Karpas-422 (cell line): ENCODE data around the gene OR1F1. TPM values are rescaled to one million over a fixed set of nuclear protein-coding genes. Genes with fewer than 3 reads are reported as not detected.

Experiments
- DNase-seq: peaks from one replicate; pipeline ENCODE4 v3.0.0-alpha.2; 2015
- H2AFZ ChIP-seq: fragments of 200-600 bp; sonication (generic); 2 replicates; pipeline ENCODE4 v1.6.1; 2014; ENCODE audit warnings: antibody characterized with exemption, low read length, mixed read lengths
- H3K27ac ChIP-seq: fragments of 200-600 bp; sonication (generic); 2 replicates; pipeline ENCODE4 v1.5.1; 2014; ENCODE audit warnings: mild to moderate bottlenecking, low read length, moderate library complexity
- H3K27me3 ChIP-seq: fragments of 200-600 bp; sonication (generic); 2 replicates; pipeline ENCODE4 v1.6.1; 2014; ENCODE audit warnings: low read length, mixed read lengths
- H3K36me3 ChIP-seq: fragments of 200-600 bp; sonication (generic); 2 replicates; pipeline ENCODE4 v1.6.1; 2014; ENCODE audit warnings: low read length, mixed read lengths; ENCODE audit not compliant: insufficient read depth
- H3K4me1 ChIP-seq: fragments of 200-600 bp; sonication (generic); 2 replicates; pipeline ENCODE4 v1.6.1; 2014; ENCODE audit warnings: mild to moderate bottlenecking, low read length, mixed read lengths
- H3K4me2 ChIP-seq: fragments of 200-600 bp; sonication (generic); 2 replicates; pipeline ENCODE4 v1.6.1; 2014; ENCODE audit warnings: low read length, low read depth, mild to moderate bottlenecking; ENCODE audit not compliant: poor library complexity, severe bottlenecking
- H3K4me3 ChIP-seq: fragments of 200-600 bp; sonication (generic); 2 replicates; pipeline ENCODE4 v1.5.1; 2014; ENCODE audit warnings: mild to moderate bottlenecking, antibody characterized with exemption, low read length, mixed read lengths
- H3K79me2 ChIP-seq: fragments of 200-600 bp; sonication (generic); 2 replicates; pipeline ENCODE4 v1.6.1; 2014; ENCODE audit warnings: mild to moderate bottlenecking, low read length, mixed read lengths
- H3K9ac ChIP-seq: fragments of 200-600 bp; sonication (generic); 2 replicates; pipeline ENCODE4 v1.6.0; 2014; ENCODE audit warnings: low read length
- H3K9me2 ChIP-seq: fragments of 200-600 bp; sonication (generic), shearing (Covaris generic); replicated peaks from 2 replicates; pipeline ENCODE4 v1.6.0; 2014; ENCODE audit warnings: mild to moderate bottlenecking, low read length, moderate library complexity; ENCODE audit not compliant: insufficient read depth
- H3K9me3 ChIP-seq: fragments of 300-700, 200-600 bp; sonication (generic); 2 replicates; pipeline ENCODE4 v1.6.1; 2014; ENCODE audit warnings: low read length, mixed read lengths
- H4K20me1 ChIP-seq: fragments of 200-600 bp; sonication (generic); 2 replicates; pipeline ENCODE4 v1.6.1; 2014; ENCODE audit warnings: mild to moderate bottlenecking, antibody characterized with exemption, low read length, low read depth; ENCODE audit not compliant: insufficient read depth
- total RNA-seq: library from RNA; depleted of rRNA; stranded (reverse); fragments of >200 nt; shearing (Covaris generic); gene quantifications from 2 replicates; pipeline ENCODE4 v1.2.3, GENCODE V29; 2014; ENCODE audit warnings: low replicate concordance

The OR1F1 gene
- total RNA-seq, 1 experiment from 2014 or later, result not detected

DNA sequence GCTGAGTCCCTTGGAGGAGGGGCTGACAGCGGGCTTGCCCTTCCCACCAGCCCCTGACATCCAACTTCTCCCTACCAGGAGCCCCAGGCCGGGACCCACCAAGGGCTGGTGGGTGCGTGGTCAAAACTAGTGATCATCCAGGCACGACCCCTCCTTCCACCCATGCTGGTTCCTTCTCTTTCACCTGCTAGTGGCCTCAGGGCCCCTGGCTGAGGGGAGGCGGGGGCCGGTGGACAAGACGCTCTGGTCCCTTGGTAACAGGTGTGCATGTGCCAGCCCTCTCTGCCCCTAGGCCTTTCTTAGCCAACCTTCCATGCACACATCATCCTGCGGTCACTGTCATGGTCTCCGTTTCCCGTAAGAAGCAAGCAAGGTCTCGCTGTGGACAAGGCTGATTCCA is 44.8 kb upstream of the OR1F1 start:
- Histone ChIP-seq H3K27me3 (no peaks in the 10 kb centered on the region), H3K79me2 (no peaks in the 10 kb centered on the region), H3K9me2 (no peaks in the 10 kb centered on the region), H3K4me3 (no peak overlapping the region), H3K9me3 (no peaks in the 10 kb centered on the region), H3K4me1 (no peaks in the 10 kb centered on the region), H4K20me1 (no peaks in the 10 kb centered on the region), H3K36me3 (no peaks in the 10 kb centered on the region), H3K4me2 (no peak overlapping the region), H3K9ac (no peak overlapping the region), H2AFZ (no peak overlapping the region), H3K27ac (no peak overlapping the region)
- no peak for DNase-seq

DNA sequence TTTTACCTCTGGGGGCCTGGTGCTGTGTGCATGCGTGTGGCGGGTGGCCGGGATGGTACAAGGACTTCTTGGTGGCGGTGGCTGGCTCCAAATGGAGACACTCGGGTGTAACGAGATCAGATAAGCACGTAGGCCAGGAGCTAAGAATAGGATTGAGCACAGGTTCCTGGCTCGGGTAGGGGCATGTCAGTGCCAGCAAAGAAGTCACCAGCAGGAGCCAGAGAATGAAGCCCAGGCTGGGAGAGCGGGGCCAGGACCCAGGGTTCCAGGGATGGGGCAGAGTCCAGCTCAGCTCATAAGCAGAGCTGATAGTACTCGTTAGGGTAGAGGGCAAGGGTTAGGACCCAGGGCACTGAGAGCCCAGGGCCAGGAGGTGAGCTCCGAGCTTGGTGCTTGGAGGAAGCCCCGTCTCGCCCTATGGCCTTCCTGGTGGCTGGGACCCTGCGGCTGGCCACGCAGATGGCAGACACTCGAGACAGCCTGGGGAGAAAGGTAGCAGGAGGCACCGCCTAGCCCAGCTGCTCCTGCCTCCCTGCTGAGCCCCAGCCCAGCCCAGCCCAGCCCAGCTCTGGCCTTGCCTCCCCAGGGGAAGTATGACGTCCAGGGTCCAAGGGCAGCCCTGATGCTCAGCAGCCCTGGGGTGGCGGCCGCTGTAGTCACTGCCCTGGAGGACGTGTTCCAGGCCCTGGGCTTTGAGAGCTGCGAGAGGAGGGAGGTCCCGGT is 44.2 kb upstream of the OR1F1 start:
- no peaks in the 10 kb centered on the region for H3K36me3 ChIP-seq
- H3K9me2 ChIP-seq, result no peaks in the 10 kb centered on the region
- H3K27ac ChIP-seq, result no peak overlapping the region
- H3K9ac ChIP-seq, result no peak overlapping the region
- H3K4me1 ChIP-seq, result no peaks in the 10 kb centered on the region; the same call in 1 of the 2 replicates
- H2AFZ ChIP-seq, result no peak overlapping the region
- no peak overlapping the region for H3K4me3 ChIP-seq
- no peaks in the 10 kb centered on the region for H3K79me2 ChIP-seq
- no peaks in the 10 kb centered on the region for H4K20me1 ChIP-seq
- no peaks in the 10 kb centered on the region for H3K9me3 ChIP-seq
- H3K4me2 ChIP-seq, result no peak overlapping the region
- no peak for DNase-seq
- H3K27me3 ChIP-seq, result no peaks in the 10 kb centered on the region

DNA sequence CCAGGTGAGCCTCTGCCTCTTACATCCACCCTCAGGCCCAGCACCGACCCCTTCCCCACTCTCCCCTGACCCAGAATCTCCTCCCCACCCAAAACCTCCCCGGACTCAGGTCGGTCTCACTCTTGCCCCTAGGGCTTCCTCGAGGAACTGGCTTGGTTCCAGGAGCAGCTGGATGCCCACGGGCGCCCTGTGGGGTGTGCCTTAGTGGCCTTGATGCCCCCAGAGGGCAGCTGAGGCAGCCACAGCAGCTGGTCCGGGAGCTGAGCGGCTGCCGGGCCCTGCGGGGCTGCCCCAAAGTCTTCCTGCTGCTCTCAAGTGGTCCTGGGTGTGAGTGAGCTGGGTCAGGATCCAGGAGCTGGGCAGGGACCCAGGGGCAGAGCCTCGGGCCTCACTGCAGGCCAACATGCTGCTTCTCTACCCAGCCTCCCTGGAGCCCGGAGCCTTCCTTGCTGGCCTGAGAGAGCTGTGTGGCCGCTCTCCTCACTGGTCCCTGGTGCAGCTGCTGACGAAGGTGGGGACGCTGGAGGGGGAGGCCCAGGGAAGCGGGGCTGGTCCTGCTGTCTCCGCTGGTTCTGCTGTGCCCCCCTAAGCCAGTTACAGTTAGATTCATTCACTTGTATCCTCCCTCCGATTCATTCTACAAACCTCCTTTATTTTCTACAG is 43.6 kb upstream of the OR1F1 start:
- H3K9ac ChIP-seq, result no peak overlapping the region

DNA sequence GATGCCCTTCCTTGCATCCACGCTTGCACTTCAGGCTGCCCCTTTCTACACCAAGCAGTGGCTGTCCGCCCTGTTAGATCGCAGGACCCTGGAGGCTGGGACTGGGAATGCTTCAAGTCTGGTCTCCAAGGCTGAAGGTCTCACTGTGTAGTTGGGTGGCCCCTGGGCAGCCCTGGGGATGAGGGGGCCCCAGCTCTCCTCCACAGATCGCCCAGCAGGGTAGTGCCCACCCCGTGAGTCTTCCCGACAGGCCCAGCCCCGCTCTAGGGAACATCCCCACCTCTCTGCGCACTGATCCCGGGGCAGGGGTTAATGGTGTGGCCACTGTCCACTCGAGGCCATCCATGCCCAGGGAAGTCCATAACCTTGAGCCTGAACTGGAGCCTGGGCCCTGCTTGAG is 42.9 kb upstream of the OR1F1 start:
- Histone ChIP-seq H3K4me2 (no peak overlapping the region), H3K4me1 (peaks cover 8% of the 10 kb centered on the region)

More for the DNA sequence above, 43.6 kb upstream of the OR1F1 start:
- H3K79me2 ChIP-seq, result no peaks in the 10 kb centered on the region
- no peaks in the 10 kb centered on the region for H3K9me2 ChIP-seq
- H3K27me3 ChIP-seq, result no peaks in the 10 kb centered on the region
- peaks cover 6% of the 10 kb centered on the region for H3K4me1 ChIP-seq
- H3K4me3 ChIP-seq, result no peak overlapping the region
- DNase-seq, result no peak
- no peak overlapping the region for H3K27ac ChIP-seq
- H3K36me3 ChIP-seq, result no peaks in the 10 kb centered on the region
- H2AFZ ChIP-seq, result no peak overlapping the region
- no peaks in the 10 kb centered on the region for H3K9me3 ChIP-seq
- H4K20me1 ChIP-seq, result peaks cover 7% of the 10 kb centered on the region; the same call in 1 of the 2 replicates
- H3K4me2 ChIP-seq, result no peak overlapping the region

DNA sequence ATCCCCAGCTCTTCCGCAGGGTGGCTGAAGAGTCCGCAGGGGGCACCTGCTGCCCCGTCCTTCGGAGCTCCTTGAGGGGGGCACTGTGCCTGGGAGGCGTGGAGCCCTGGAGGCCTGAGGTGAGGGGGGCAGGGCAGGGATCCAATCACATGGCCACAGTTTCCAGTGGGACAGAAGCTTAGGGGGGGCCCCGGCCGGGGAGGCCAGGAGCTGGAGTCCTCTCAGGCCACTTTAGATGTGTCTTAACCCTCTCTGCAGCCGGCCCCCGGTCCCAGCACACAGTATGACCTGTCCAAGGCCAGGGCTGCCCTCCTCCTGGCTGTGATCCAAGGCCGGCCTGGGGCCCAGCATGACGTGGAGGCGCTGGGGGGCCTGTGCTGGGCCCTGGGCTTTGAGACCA is 42.3 kb upstream of the OR1F1 start:
- Histone ChIP-seq H2AFZ (no peak overlapping the region), H3K36me3 (no peaks in the 10 kb centered on the region), H3K27ac (no peak overlapping the region), H3K9ac (no peak overlapping the region), H3K4me2 (no peak overlapping the region), H3K27me3 (no peaks in the 10 kb centered on the region), H3K4me3 (no peak overlapping the region), H3K4me1 (peaks cover 9% of the 10 kb centered on the region), H4K20me1 (peaks cover 7% of the 10 kb centered on the region; the same call in 1 of the 2 replicates), H3K9me2 (no peaks in the 10 kb centered on the region), H3K79me2 (no peaks in the 10 kb centered on the region), H3K9me3 (no peaks in the 10 kb centered on the region)
- DNase-seq, result no peak

More for the DNA sequence above, 42.9 kb upstream of the OR1F1 start:
- Histone ChIP-seq H3K9me3 (no peaks in the 10 kb centered on the region), H3K9ac (no peak overlapping the region), H3K79me2 (no peaks in the 10 kb centered on the region), H4K20me1 (peaks cover 7% of the 10 kb centered on the region; the same call in 1 of the 2 replicates), H3K4me3 (no peak overlapping the region), H3K9me2 (no peaks in the 10 kb centered on the region), H3K27me3 (no peaks in the 10 kb centered on the region), H3K27ac (no peak overlapping the region), H3K36me3 (no peaks in the 10 kb centered on the region), H2AFZ (no peak overlapping the region)
- peak; percentile 39 for DNase-seq

DNA sequence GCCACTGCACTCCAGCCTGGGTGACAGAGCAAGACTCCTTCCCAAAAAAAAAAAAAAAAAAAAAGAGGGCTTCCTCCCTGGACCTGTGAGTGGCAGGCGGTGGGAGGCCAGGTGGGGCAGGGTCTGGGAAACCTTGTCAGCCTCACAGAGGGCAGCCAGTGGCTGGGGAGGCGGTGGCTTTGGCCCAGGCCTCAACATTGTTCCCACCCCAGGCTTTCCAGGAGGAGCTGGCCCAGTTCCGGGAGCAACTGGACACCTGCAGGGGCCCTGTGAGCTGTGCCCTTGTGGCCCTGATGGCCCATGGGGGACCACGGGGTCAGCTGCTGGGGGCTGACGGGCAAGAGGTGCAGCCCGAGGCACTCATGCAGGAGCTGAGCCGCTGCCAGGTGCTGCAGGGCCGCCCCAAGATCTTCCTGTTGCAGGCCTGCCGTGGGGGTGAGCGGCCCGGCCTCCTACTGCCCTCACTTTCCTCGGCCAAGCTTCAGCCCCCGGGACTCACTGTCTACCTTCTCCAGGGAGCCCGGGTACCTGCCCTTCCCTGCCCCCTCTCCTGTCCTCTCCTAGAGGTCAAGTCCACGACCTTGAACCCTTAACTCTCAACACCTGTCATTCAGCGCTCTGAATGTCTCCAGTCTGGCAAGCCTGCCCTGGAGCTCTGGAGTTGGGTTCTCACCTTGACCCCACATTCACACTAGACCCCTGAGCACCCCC is 40.8 kb upstream of the OR1F1 start:
- peak; percentile 38 for DNase-seq
- Histone ChIP-seq H3K36me3 (no peaks in the 10 kb centered on the region), H3K9ac (no peak overlapping the region), H2AFZ (no peak overlapping the region), H3K4me1 (peaks cover 21% of the 10 kb centered on the region), H4K20me1 (peaks cover 7% of the 10 kb centered on the region; the same call in 1 of the 2 replicates), H3K4me3 (no peak overlapping the region), H3K9me2 (no peaks in the 10 kb centered on the region), H3K9me3 (no peaks in the 10 kb centered on the region), H3K27ac (no peak overlapping the region), H3K27me3 (no peaks in the 10 kb centered on the region), H3K79me2 (no peaks in the 10 kb centered on the region), H3K4me2 (no peak overlapping the region)

DNA sequence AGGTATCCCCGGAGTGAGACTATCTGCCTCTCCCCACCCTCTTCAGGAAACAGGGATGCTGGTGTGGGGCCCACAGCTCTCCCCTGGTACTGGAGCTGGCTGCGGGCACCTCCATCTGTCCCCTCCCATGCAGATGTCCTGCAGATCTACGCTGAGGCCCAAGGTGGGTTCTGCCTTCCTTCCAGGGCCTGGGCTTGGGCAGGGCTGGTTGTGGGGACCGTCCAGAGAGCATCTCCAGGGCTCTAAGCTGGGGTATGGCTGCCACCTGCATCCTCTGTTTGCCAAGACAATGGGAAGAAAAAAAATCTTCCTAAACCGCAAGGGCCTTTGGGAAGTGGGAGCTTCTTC is 40.3 kb upstream of the OR1F1 start:
- peaks cover 7% of the 10 kb centered on the region; the same call in 1 of the 2 replicates for H4K20me1 ChIP-seq
- H3K9me2 ChIP-seq, result no peaks in the 10 kb centered on the region
- H3K4me2 ChIP-seq, result no peak overlapping the region
- H3K36me3 ChIP-seq, result no peaks in the 10 kb centered on the region
- H3K9ac ChIP-seq, result no peak overlapping the region
- H3K4me3 ChIP-seq, result no peak overlapping the region
- no peaks in the 10 kb centered on the region for H3K9me3 ChIP-seq
- H3K4me1 ChIP-seq, result peaks cover 25% of the 10 kb centered on the region
- H3K27me3 ChIP-seq, result no peaks in the 10 kb centered on the region
- no peak overlapping the region for H2AFZ ChIP-seq
- no peaks in the 10 kb centered on the region for H3K79me2 ChIP-seq
- DNase-seq, result no peak
- H3K27ac ChIP-seq, result no peak overlapping the region
